ENCODE data around the gene CYBB.

GRCh38 chrX:37782359-37782758, 2.5 kb downstream of the CYBB start:
- TF ChIP-seq CTCF (conservative IDR thresholded peaks at IDR 0.05; ENCODE audit: low read depth in 2 of 2) = no peak
- TF ChIP-seq, protein P1, sequence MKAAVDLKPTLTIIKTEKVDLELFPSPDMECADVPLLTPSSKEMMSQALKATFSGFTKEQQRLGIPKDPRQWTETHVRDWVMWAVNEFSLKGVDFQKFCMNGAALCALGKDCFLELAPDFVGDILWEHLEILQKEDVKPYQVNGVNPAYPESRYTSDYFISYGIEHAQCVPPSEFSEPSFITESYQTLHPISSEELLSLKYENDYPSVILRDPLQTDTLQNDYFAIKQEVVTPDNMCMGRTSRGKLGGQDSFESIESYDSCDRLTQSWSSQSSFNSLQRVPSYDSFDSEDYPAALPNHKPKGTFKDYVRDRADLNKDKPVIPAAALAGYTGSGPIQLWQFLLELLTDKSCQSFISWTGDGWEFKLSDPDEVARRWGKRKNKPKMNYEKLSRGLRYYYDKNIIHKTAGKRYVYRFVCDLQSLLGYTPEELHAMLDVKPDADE (IDR thresholded peaks at IDR 0.05) = no peak
- no peak for TF ChIP-seq EZH2 (IDR thresholded peaks at IDR 0.05; ENCODE audit: low read depth, unreplicated experiment)
- TF ChIP-seq, protein P2, sequence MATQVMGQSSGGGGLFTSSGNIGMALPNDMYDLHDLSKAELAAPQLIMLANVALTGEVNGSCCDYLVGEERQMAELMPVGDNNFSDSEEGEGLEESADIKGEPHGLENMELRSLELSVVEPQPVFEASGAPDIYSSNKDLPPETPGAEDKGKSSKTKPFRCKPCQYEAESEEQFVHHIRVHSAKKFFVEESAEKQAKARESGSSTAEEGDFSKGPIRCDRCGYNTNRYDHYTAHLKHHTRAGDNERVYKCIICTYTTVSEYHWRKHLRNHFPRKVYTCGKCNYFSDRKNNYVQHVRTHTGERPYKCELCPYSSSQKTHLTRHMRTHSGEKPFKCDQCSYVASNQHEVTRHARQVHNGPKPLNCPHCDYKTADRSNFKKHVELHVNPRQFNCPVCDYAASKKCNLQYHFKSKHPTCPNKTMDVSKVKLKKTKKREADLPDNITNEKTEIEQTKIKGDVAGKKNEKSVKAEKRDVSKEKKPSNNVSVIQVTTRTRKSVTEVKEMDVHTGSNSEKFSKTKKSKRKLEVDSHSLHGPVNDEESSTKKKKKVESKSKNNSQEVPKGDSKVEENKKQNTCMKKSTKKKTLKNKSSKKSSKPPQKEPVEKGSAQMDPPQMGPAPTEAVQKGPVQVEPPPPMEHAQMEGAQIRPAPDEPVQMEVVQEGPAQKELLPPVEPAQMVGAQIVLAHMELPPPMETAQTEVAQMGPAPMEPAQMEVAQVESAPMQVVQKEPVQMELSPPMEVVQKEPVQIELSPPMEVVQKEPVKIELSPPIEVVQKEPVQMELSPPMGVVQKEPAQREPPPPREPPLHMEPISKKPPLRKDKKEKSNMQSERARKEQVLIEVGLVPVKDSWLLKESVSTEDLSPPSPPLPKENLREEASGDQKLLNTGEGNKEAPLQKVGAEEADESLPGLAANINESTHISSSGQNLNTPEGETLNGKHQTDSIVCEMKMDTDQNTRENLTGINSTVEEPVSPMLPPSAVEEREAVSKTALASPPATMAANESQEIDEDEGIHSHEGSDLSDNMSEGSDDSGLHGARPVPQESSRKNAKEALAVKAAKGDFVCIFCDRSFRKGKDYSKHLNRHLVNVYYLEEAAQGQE (IDR thresholded peaks at IDR 0.05; ENCODE audit: unreplicated experiment) = no peak
- no peak for TF ChIP-seq CREB1 (CRISPR knock-in tag; IDR thresholded peaks at IDR 0.05; ENCODE audit: low read depth)
- no peak for TF ChIP-seq POLR2AphosphoS5 (IDR thresholded peaks at IDR 0.05; ENCODE audit: low read depth)
- TF ChIP-seq NANOG (IDR thresholded peaks at IDR 0.05; ENCODE audit: borderline replicate concordance) = no peak
- no peak for TF ChIP-seq EZH2phosphoT487 (IDR thresholded peaks at IDR 0.05; ENCODE audit: unreplicated experiment)
- TF ChIP-seq JUNB (IDR thresholded peaks at IDR 0.05; ENCODE audit: unreplicated experiment) = no peak
- TF ChIP-seq ZNF114 (CRISPR knock-in tag; IDR thresholded peaks at IDR 0.05) = no peak
- TF ChIP-seq, protein P3, sequence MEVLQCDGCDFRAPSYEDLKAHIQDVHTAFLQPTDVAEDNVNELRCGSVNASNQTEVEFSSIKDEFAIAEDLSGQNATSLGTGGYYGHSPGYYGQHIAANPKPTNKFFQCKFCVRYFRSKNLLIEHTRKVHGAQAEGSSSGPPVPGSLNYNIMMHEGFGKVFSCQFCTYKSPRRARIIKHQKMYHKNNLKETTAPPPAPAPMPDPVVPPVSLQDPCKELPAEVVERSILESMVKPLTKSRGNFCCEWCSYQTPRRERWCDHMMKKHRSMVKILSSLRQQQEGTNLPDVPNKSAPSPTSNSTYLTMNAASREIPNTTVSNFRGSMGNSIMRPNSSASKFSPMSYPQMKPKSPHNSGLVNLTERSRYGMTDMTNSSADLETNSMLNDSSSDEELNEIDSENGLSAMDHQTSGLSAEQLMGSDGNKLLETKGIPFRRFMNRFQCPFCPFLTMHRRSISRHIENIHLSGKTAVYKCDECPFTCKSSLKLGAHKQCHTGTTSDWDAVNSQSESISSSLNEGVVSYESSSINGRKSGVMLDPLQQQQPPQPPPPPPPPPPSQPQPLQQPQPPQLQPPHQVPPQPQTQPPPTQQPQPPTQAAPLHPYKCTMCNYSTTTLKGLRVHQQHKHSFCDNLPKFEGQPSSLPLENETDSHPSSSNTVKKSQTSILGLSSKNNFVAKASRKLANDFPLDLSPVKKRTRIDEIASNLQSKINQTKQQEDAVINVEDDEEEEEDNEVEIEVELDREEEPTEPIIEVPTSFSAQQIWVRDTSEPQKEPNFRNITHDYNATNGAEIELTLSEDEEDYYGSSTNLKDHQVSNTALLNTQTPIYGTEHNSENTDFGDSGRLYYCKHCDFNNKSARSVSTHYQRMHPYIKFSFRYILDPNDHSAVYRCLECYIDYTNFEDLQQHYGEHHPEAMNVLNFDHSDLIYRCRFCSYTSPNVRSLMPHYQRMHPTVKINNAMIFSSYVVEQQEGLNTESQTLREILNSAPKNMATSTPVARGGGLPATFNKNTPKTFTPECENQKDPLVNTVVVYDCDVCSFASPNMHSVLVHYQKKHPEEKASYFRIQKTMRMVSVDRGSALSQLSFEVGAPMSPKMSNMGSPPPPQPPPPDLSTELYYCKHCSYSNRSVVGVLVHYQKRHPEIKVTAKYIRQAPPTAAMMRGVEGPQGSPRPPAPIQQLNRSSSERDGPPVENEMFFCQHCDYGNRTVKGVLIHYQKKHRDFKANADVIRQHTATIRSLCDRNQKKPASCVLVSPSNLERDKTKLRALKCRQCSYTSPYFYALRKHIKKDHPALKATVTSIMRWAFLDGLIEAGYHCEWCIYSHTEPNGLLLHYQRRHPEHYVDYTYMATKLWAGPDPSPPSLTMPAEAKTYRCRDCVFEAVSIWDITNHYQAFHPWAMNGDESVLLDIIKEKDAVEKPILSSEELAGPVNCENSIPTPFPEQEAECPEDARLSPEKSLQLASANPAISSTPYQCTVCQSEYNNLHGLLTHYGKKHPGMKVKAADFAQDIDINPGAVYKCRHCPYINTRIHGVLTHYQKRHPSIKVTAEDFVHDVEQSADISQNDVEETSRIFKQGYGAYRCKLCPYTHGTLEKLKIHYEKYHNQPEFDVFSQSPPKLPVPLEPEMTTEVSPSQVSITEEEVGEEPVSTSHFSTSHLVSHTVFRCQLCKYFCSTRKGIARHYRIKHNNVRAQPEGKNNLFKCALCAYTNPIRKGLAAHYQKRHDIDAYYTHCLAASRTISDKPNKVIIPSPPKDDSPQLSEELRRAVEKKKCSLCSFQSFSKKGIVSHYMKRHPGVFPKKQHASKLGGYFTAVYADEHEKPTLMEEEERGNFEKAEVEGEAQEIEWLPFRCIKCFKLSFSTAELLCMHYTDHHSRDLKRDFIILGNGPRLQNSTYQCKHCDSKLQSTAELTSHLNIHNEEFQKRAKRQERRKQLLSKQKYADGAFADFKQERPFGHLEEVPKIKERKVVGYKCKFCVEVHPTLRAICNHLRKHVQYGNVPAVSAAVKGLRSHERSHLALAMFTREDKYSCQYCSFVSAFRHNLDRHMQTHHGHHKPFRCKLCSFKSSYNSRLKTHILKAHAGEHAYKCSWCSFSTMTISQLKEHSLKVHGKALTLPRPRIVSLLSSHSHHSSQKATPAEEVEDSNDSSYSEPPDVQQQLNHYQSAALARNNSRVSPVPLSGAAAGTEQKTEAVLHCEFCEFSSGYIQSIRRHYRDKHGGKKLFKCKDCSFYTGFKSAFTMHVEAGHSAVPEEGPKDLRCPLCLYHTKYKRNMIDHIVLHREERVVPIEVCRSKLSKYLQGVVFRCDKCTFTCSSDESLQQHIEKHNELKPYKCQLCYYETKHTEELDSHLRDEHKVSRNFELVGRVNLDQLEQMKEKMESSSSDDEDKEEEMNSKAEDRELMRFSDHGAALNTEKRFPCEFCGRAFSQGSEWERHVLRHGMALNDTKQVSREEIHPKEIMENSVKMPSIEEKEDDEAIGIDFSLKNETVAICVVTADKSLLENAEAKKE (CRISPR knock-in tag; IDR thresholded peaks at IDR 0.05) = no peak
